T-helper 17 cell (primary cell): ENCODE data around the gene IL25. TPM values are rescaled to one million over a fixed set of nuclear protein-coding genes. Genes with fewer than 3 reads are reported as not detected.

ENCODE experiments used
- ATAC-seq: fragments of 150-1000 bp; cut with Tn5 transposase; 2 replicates; pipeline ENCODE4 v1.10.0; 2021; ENCODE audit warnings: mild to moderate bottlenecking, moderate library complexity
- DNase-seq, 3 donors: peaks; one replicate each; pipeline versions ENCODE4 v3.0.0 to v3.0.0-alpha.2; 2020 to 2021
- H3K9me3 ChIP-seq: one replicate; pipeline ENCODE4 v1.7.0; 2013; ENCODE audit warnings: low read length, mild to moderate bottlenecking; ENCODE audit not compliant: control insufficient read depth, poor library complexity, severe bottlenecking
- H3K27ac Mint-ChIP-seq: one replicate; pipeline ENCODE4 v1.8.0; 2022; ENCODE audit warnings: mild to moderate bottlenecking, moderate library complexity, mixed read lengths
- H3K27me3 Mint-ChIP-seq: one replicate; pipeline ENCODE4 v1.8.0; 2022; ENCODE audit warnings: mixed read lengths
- H3K36me3 Mint-ChIP-seq: one replicate; pipeline ENCODE4 v1.8.0; 2022; ENCODE audit warnings: low read depth, mixed read lengths
- H3K4me1 Mint-ChIP-seq: one replicate; pipeline ENCODE4 v1.8.0; 2022; ENCODE audit warnings: mild to moderate bottlenecking, mixed read lengths
- H3K4me3 Mint-ChIP-seq: one replicate; pipeline ENCODE4 v1.8.0; 2022; ENCODE audit warnings: mild to moderate bottlenecking, moderate library complexity, mixed read lengths
- total RNA-seq, 4 donors: library from RNA in 2 of 4; stranded (reverse) in 2 of 4; gene quantifications; one replicate each; pipeline ENCODE4 v1.2.3 and lab custom pipeline; 2022 to 2026

IL25 gene
- total RNA-seq, 2 donors from 2014 or later: not detected

DNA sequence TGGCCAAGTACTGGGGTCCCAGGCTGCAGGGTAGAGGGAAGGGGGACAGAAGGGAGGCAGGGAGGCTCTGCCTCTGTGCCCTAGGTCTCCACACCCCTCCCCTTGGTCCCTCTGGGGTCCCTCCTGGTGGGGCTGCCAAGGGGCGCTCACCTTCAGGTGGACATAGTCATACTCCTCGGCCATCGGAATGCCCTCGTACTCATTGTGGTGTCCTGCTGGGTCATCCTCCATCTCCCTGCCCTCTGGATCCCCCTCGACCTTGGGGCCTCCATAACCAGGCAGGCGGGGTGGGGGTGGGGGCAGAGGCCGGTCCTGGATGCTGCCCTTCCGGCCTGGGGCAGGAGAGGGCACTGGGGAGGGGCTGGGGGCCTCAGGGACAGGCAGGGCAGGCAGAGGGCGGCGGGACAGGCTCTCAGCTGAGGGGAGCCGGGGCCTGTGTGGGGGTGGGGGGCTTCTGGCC lies 13.4 kb upstream of the IL25 start:
- no peak overlapping the region for H3K27ac Mint-ChIP-seq
- H3K4me3 Mint-ChIP-seq: no peak overlapping the region
- H3K4me1 Mint-ChIP-seq: peaks cover 7% of the 10 kb centered on the region
- peaks cover 5% of the 10 kb centered on the region for H3K36me3 Mint-ChIP-seq
- ATAC-seq (no peak), DNase-seq (no peak)
- H3K27me3 Mint-ChIP-seq: peaks cover 55% of the 10 kb centered on the region
- H3K9me3 ChIP-seq: no peaks in the 10 kb centered on the region

DNA sequence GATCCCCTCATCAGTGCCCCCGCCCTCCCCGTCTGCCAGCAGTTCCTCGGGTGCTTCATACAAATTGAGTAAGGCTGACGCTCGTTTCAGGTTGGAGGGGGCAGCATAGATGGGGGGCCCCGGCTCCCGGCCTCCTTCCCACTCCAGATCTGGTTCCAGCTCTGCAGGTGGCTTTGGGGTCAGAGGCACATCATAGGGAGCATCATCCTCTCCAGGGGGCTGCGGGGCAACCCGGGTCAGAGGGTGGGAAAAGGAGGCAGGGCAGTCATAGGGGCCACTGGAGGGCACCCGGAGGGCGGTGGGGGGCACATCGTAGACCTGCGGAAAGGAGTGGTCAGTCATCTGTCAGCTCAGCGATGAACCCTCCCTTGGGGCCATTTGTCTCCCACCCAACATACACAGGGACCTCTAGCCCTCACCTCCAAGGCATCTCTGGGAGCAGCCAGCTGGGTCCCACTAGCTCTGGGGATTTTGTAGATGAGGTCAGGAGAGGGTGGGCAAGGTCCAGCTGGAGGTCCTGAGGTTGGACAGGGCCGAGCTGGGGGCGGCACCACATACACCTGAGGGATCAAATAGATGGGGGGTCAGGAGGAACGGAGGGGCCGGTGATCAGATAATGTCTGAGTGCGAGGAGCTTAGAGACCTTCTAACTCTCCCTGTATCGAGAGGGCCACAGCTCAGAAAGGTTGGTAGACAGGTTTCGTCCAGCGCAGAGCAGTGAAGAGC lies 12.7 kb upstream of the IL25 start:
- peaks cover 3% of the 10 kb centered on the region for H3K36me3 Mint-ChIP-seq
- no peak for DNase-seq
- no peaks in the 10 kb centered on the region for H3K9me3 ChIP-seq
- peaks cover 55% of the 10 kb centered on the region for H3K27me3 Mint-ChIP-seq
- peaks cover 7% of the 10 kb centered on the region for H3K4me1 Mint-ChIP-seq
- no peak overlapping the region for H3K4me3 Mint-ChIP-seq
- no peak overlapping the region for H3K27ac Mint-ChIP-seq
- ATAC-seq: no peak

DNA sequence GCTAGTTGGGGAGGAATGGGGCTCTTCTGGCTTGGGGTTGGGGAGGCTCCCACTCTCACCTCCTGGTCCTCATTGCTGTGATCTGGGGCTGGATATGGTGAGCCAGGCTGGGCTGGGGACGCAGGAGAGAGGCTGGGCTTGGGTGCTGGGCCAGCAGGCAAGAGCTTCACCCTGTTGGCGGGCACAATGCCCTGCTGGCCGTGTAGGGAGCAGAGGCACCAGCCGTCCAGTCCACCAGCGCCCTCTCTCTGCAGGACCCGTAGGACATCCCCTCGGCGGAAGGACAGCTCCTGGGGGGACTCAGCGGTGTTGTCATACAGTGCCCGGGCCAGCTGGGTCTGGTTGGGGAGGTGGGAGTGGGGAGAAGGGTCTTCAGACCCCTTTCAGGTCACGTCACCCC lies 12.1 kb upstream of the IL25 start:
- H3K27me3 Mint-ChIP-seq: peaks cover 50% of the 10 kb centered on the region
- DNase-seq (no peak), ATAC-seq (no peak)
- no peak overlapping the region for H3K4me3 Mint-ChIP-seq
- no peaks in the 10 kb centered on the region for H3K9me3 ChIP-seq
- H3K4me1 Mint-ChIP-seq: peaks cover 9% of the 10 kb centered on the region
- no peak overlapping the region for H3K27ac Mint-ChIP-seq
- peaks cover 3% of the 10 kb centered on the region for H3K36me3 Mint-ChIP-seq

DNA sequence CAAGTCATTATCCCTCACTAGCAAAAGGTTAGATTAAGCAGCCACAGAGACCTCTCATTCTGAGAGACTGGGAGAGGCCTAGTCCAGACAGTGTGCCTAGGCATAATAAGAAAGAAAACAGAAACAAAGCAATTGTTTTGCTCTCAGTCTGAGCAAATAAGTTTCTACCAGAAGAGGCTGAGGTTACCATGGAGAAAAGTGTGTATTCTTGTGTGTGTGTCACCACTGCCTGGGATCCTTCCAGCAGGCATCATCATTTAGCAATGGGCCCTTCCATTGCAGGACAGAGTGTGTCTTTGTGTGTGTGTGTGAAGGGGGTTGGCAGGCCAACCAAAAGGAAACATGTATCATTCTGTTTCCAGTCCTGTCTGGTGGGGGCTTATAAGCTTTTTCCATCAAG lies 11.3 kb upstream of the IL25 start:
- H3K4me1 Mint-ChIP-seq: peaks cover 9% of the 10 kb centered on the region
- H3K27me3 Mint-ChIP-seq: peaks cover 43% of the 10 kb centered on the region
- H3K36me3 Mint-ChIP-seq: peaks cover 3% of the 10 kb centered on the region
- ATAC-seq (no peak), DNase-seq (no peak)
- no peak overlapping the region for H3K27ac Mint-ChIP-seq
- H3K4me3 Mint-ChIP-seq: no peak overlapping the region
- H3K9me3 ChIP-seq: no peaks in the 10 kb centered on the region

DNA sequence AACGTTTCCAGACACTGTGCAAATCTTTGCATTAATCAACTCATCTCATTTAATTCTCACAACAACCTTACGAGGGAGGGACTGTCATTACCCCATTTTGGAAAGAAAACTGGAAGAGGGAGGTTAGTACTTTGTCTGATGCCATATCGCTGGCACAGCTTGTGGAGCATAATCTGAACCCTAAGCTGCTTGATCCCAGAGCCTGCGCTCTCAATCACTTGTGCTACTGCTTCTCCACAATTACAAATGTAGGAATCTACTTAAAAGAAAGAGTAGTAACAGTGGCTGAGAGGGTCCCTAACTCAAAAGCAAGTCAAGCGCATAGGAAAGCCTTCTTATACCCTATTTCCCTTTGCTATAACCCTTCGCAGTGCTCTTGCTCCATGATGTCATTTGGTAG lies 10.8 kb upstream of the IL25 start:
- DNase-seq: no peak
- peaks cover 3% of the 10 kb centered on the region for H3K36me3 Mint-ChIP-seq
- H3K4me1 Mint-ChIP-seq: peaks cover 9% of the 10 kb centered on the region
- no peaks in the 10 kb centered on the region for H3K9me3 ChIP-seq
- H3K27me3 Mint-ChIP-seq: peaks cover 45% of the 10 kb centered on the region
- H3K4me3 Mint-ChIP-seq: no peak overlapping the region
- H3K27ac Mint-ChIP-seq: no peak overlapping the region
- no peak for ATAC-seq

DNA sequence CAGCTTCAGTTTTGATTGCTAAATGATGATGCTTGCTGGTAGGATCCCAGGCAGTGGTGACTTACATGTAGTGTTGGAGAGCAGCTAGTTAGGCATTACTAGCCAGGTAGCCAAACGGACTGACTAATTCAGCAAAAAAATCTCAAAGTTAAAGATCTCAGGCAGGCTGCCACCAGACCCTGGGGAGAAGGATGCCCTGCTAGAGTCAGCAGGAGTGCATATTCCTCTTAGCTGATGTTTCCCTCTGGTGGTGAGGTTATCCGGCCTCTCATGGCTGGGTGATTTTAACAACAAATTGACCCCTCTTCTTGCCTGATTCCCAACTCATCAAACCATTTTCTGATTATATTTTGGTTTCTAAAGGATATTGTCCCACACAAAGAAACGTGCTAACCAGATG lies 10.4 kb upstream of the IL25 start:
- peaks cover 49% of the 10 kb centered on the region for H3K27me3 Mint-ChIP-seq
- no peak overlapping the region for H3K4me3 Mint-ChIP-seq
- no peak overlapping the region for H3K27ac Mint-ChIP-seq
- H3K9me3 ChIP-seq: no peaks in the 10 kb centered on the region
- peaks cover 3% of the 10 kb centered on the region for H3K36me3 Mint-ChIP-seq
- H3K4me1 Mint-ChIP-seq: peaks cover 11% of the 10 kb centered on the region
- ATAC-seq (no peak), DNase-seq (no peak)

DNA sequence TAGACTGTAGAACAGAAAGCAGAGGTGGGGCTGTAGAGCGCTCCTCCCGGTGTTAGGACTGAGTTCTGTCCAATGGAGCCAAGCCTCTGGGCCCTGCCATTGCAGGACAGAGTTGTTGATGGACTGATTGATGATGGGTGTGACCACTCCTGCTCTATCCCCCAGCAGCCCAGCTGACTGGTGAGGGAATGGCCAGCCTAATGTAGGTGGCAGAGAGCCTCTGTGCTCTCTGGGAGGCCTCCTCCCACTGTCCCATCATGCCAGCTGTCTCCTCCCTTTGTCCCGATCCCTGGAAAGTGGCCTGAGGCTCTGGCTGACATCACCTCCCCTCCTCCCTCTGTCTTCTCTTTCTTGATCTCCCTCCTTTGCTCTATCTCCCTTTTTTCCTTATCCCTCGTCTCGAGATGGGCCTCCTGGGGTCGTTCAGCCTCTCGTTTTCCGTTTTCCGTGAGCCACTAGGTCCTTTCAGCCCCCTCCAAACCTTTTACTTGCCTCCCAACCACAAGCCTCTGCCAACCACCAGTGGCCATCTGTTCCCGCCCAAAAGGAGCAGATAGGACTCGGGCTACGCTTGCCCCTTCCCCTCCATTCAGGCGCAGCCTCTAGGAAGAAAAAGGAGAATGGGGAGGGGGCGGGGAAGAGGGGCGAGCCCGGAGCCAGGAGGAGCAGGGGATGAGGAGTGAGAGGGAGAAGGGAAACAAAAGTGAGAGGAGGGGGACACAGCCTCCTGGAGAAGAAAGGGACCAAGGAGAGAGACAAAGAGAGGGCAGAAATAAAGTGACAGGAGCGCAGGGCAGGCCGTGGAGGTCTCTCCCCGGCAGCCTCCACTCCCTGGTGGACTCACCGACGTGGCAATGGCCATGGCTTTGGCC lies 8.2 kb upstream of the IL25 start:
- ATAC-seq (no peak), DNase-seq (no peak)
- Mint-ChIP-seq H3K27ac (no peak overlapping the region), H3K36me3 (peaks cover 5% of the 10 kb centered on the region), H3K27me3 (peaks cover 64% of the 10 kb centered on the region), H3K4me3 (peak overlapping the region; percentile 76), H3K4me1 (peaks cover 13% of the 10 kb centered on the region)
- H3K9me3 ChIP-seq: no peaks in the 10 kb centered on the region

DNA sequence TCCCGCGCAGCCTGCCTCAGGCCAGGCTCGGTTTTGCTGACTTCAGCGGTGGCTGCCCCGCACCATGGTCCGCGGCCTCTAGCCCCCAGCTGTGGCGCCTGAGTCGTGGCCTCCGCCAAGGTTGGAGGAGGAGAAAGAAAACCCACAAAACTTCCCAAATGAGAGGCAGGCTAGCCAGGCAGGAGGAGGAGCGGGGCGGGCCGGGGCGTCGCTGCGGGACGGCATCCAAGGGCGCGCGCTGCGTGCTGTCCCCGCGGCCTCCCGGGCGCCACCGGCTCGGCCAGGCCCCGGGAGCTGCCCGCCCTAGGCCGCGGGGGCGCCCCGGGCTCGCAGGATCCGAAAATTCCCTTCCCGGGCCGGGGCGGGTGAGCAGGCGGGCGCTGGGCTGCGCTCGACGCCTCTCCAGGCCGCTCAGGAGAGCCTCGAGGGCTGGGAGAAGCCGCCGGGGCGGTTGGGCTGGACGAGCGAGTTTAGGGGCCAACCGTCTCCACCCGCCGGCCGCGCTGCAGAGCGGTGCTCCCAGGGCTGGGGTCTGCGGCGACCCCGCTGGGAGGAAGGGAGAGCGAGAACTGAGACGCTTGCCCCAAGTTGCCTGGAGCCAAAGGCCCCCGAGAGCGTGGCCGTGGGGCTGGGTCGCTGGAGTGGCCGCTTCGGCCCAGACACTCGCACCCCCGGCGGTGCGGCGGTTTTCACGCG lies 7.4 kb upstream of the IL25 start, which contains the start of gene EFS:
Gene EFS (minus strand): TSS at position 137 of the 696 bp plus-strand sequence. CDS start 147 bp downstream, outside the sequence.
- H3K9me3 ChIP-seq: no peaks in the 10 kb centered on the region
- Mint-ChIP-seq H3K27me3 (peaks cover 64% of the 10 kb centered on the region), H3K4me1 (peaks cover 13% of the 10 kb centered on the region), H3K27ac (no peak within 1 kb of the TSS), H3K36me3 (peaks cover 5% of the 10 kb centered on the region), H3K4me3 (peak within 1 kb of the TSS; percentile 76)
- no peak for DNase-seq
- ATAC-seq: no peak

DNA sequence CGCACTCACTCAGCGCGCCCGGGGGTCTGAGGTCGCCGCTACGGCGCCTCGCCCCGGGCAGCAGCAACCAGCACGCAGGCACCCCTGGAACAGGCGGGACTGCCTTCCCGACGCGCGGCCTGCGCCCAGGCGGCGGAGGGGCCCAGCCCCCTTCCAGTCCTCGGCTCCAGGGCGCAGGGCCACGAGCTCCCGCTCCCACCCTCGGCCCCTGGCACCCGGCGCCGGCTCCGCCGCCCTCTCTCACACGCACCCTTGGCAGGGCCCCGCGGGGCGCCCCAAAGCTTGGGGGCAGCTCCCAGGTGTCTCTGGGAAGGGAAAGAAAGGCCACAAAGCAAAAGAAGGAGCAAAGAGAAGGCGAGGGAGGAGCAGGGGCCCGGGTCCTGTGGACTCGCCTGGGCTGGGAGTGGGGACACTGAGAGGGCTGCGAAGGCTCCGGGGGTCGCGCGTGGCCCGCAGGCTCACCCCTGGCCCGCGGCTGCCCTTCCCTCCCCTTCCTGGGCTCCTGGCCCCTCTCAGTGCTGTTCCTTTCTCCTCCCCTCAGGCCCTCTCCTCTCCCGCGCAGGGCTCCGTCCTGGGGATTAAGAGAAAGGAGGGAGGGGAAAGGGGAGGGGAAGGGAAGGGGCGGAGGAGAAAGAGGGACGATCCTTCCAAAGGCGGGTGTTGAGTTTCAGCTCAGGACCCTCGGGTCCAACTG lies 6.7 kb upstream of the IL25 start:
- Mint-ChIP-seq H3K4me3 (no peak overlapping the region), H3K27ac (no peak overlapping the region), H3K36me3 (peaks cover 5% of the 10 kb centered on the region), H3K4me1 (peaks cover 12% of the 10 kb centered on the region), H3K27me3 (peaks cover 57% of the 10 kb centered on the region)
- DNase-seq (no peak), ATAC-seq (no peak)
- H3K9me3 ChIP-seq: no peaks in the 10 kb centered on the region

DNA sequence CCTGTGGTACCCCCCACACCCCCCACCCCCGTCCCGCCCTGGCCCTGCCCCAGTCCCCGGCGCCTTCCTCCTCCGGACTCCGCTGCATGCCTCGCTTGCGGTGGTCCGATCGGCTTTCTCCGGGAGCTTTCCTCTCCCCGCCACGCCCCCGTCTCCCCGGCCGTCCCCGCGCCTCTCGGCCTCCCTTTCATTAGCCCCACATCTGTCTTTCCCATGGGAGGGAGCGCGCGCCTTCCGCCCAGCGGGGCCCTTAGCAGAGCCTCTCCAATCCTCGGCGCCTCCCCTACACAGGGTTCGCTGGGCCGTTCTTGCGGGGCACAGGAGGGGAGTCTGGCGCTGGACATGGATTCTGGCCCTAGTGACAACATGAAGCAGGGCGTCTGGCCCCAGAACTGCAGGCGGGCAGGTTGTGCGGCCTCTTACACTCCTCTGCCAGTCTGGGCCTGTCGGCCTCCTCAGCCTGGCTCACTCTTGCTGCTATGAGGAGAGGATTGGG lies 6.1 kb upstream of the IL25 start:
- Mint-ChIP-seq H3K36me3 (peaks cover 4% of the 10 kb centered on the region), H3K27ac (no peak overlapping the region), H3K4me3 (no peak overlapping the region), H3K27me3 (peaks cover 57% of the 10 kb centered on the region), H3K4me1 (peaks cover 11% of the 10 kb centered on the region)
- H3K9me3 ChIP-seq: no peaks in the 10 kb centered on the region
- DNase-seq (no peak), ATAC-seq (no peak)

DNA sequence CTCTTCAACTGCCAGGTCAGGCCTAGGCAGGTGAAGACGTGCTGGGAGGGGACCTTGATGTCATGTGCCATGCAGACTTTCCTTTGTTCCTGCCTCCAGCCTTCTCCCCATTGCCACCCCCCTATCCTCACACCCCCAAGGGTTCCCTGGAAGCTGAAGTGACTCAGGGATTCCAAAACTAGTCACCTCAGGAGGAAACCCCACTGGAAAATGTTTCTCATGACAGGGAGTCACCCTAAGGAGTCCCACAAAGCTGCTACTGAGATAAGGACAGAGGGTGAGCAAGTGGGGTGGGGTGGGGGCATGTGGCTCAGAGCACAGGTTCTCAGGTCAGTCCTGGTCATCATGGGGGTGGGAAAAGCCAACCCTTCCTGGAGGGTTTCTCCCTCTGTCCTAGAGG lies 2.4 kb upstream of the IL25 start:
- H3K9me3 ChIP-seq: no peaks in the 10 kb centered on the region
- no peak overlapping the region for H3K4me3 Mint-ChIP-seq
- peaks cover 6% of the 10 kb centered on the region for H3K36me3 Mint-ChIP-seq
- peaks cover 7% of the 10 kb centered on the region for H3K4me1 Mint-ChIP-seq
- H3K27ac Mint-ChIP-seq: no peak overlapping the region
- ATAC-seq (no peak), DNase-seq (no peak)
- peaks cover 44% of the 10 kb centered on the region for H3K27me3 Mint-ChIP-seq

DNA sequence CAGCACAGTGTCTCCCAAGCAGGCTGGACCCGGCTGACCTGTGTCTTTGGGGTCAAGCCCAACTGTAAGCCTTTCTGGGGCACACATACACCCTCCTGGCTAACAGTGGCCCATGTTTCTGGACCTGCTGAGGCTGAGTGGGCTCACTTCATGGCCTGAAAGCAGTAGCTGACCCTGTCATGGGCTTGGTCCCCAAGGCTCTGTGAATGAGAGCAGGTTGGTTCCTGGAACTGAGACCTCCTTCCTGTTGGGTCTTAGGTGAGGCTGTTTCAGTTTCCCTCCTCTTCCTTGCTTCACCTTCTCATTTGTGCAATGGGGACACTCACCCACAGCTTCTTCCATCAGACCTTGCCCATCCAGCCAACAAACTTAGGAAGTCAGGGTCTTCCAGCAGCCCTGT lies 744 bp upstream of the IL25 start:
- no peaks in the 10 kb centered on the region for H3K9me3 ChIP-seq
- Mint-ChIP-seq H3K4me3 (no peak overlapping the region), H3K36me3 (peaks cover 6% of the 10 kb centered on the region), H3K27me3 (peaks cover 42% of the 10 kb centered on the region), H3K4me1 (peaks cover 6% of the 10 kb centered on the region), H3K27ac (no peak overlapping the region)
- no peak for ATAC-seq
- no peak for DNase-seq
